H9 (cell line): ENCODE results near the gene WIF1. TPM values are rescaled to one million over a fixed set of nuclear protein-coding genes. Genes with fewer than 3 reads are reported as not detected.

ENCODE experiments used
- DNase-seq: peaks from one replicate; pipeline ENCODE4 v3.0.0-alpha.2; 2017
- H2AFZ ChIP-seq: one replicate; pipeline ENCODE4 v1.6.1; 2013; ENCODE audit warnings: mild to moderate bottlenecking, low read length, control low read depth, moderate library complexity
- H2AK5ac ChIP-seq: 2 replicates; pipeline ENCODE4 v1.6.1; 2013; ENCODE audit warnings: low read length, control low read depth, mixed read lengths; ENCODE audit not compliant: insufficient read length
- H2BK120ac ChIP-seq: one replicate; pipeline ENCODE4 v1.6.1; 2013; ENCODE audit warnings: low read depth, mild to moderate bottlenecking, low read length, control low read depth, inconsistent platforms; ENCODE audit not compliant: poor library complexity, severe bottlenecking
- H2BK12ac ChIP-seq: 2 replicates; pipeline ENCODE4 v1.6.1; 2013; ENCODE audit warnings: low read length, control low read depth, mixed read lengths, low read depth; ENCODE audit not compliant: insufficient read length
- H2BK15ac ChIP-seq: 2 replicates; pipeline ENCODE4 v1.6.1; 2013; ENCODE audit warnings: low read depth, low read length, control low read depth
- H2BK20ac ChIP-seq: one replicate; pipeline ENCODE4 v1.6.1; 2013; ENCODE audit warnings: low read depth, mild to moderate bottlenecking, low read length, control low read depth, inconsistent platforms; ENCODE audit not compliant: poor library complexity, severe bottlenecking
- H2BK5ac ChIP-seq: 2 replicates; pipeline ENCODE4 v1.6.1; 2013; ENCODE audit warnings: low read length, control low read depth, mixed read lengths; ENCODE audit not compliant: insufficient read length
- H3K14ac ChIP-seq: 2 replicates; pipeline ENCODE4 v1.6.1; 2013; ENCODE audit warnings: low read length, control low read depth; ENCODE audit not compliant: insufficient read depth
- H3K18ac ChIP-seq: 2 replicates; pipeline ENCODE4 v1.6.1; 2013; ENCODE audit warnings: low read depth, mild to moderate bottlenecking, mixed read lengths, low read length, control low read depth; ENCODE audit not compliant: insufficient read length
- H3K23ac ChIP-seq: 2 replicates; pipeline ENCODE4 v1.6.1; 2013; ENCODE audit warnings: low read length, control low read depth, mixed read lengths, low read depth; ENCODE audit not compliant: insufficient read length
- H3K23me2 ChIP-seq: 2 replicates; pipeline ENCODE4 v1.6.1; 2013; ENCODE audit warnings: low read depth, mild to moderate bottlenecking, mixed read lengths, low read length, control low read depth; ENCODE audit not compliant: insufficient read length, poor library complexity, severe bottlenecking
- H3K27ac ChIP-seq: 2 replicates; pipeline ENCODE4 v1.5.1; 2013; ENCODE audit warnings: low read length, control low read depth, mixed read lengths, low read depth; ENCODE audit not compliant: insufficient read length
- H3K27me3 ChIP-seq: 2 replicates; pipeline ENCODE4 v1.6.1; 2013; ENCODE audit warnings: low read length, control low read depth, inconsistent platforms; ENCODE audit not compliant: insufficient read depth
- H3K4ac ChIP-seq: 2 replicates; pipeline ENCODE4 v1.6.1; 2013; ENCODE audit warnings: low read depth, mild to moderate bottlenecking, control low read depth, inconsistent platforms, low read length, moderate library complexity
- H3K4me1 ChIP-seq: 2 replicates; pipeline ENCODE4 v1.6.1; 2013; ENCODE audit warnings: low read length, control low read depth, inconsistent platforms; ENCODE audit not compliant: insufficient read depth
- H3K4me2 ChIP-seq: 2 replicates; pipeline ENCODE4 v1.6.1; 2013; ENCODE audit warnings: low read length, control low read depth, mixed read lengths; ENCODE audit not compliant: insufficient read length, insufficient read depth
- H3K56ac ChIP-seq: 2 replicates; pipeline ENCODE4 v1.6.1; 2013; ENCODE audit warnings: low read depth, mild to moderate bottlenecking, mixed read lengths, low read length, control low read depth; ENCODE audit not compliant: insufficient read length
- H3K79me1 ChIP-seq: 2 replicates; pipeline ENCODE4 v1.6.1; 2013; ENCODE audit warnings: low read depth, mild to moderate bottlenecking, moderate library complexity, low read length, control low read depth, inconsistent platforms; ENCODE audit not compliant: insufficient read depth, poor library complexity, severe bottlenecking
- H3K79me2 ChIP-seq: 2 replicates; pipeline ENCODE4 v1.6.1; 2013; ENCODE audit warnings: low read length, control low read depth, inconsistent platforms; ENCODE audit not compliant: insufficient read depth
- H3K9ac ChIP-seq: 2 replicates; pipeline ENCODE4 v1.6.1; 2013; ENCODE audit warnings: low read length, control low read depth, mixed read lengths; ENCODE audit not compliant: insufficient read length; ENCODE audit errors: extremely low read depth
- H3K9me3 ChIP-seq: one replicate; pipeline ENCODE4 v1.6.1; 2013; ENCODE audit warnings: low read depth, low read length, inconsistent platforms; ENCODE audit not compliant: control insufficient read depth
- H3T11ph ChIP-seq: one replicate; pipeline ENCODE4 v1.6.1; 2013; ENCODE audit warnings: mild to moderate bottlenecking, low read length, control low read depth, inconsistent platforms
- H4K20me1 ChIP-seq: one replicate; pipeline ENCODE4 v1.6.1; 2013; ENCODE audit not compliant: control insufficient read depth, insufficient read length, insufficient read depth
- H4K5ac ChIP-seq: 2 replicates; pipeline ENCODE4 v1.6.1; 2013; ENCODE audit warnings: low read depth, mild to moderate bottlenecking, mixed read lengths, low read length, control low read depth; ENCODE audit not compliant: insufficient read length
- H4K8ac ChIP-seq: replicated peaks from 2 replicates; pipeline ENCODE4 v1.6.1; 2013; ENCODE audit warnings: low read length, control low read depth, mixed read lengths, low read depth; ENCODE audit not compliant: insufficient read length
- H4K91ac ChIP-seq: 2 replicates; pipeline ENCODE4 v1.6.1; 2013; ENCODE audit warnings: low read depth, mild to moderate bottlenecking, moderate library complexity, mixed read lengths, low read length, control low read depth; ENCODE audit not compliant: insufficient read length
- H3K27ac Mint-ChIP-seq, 3 experiments: 2 replicates in 2 of 3; 3 replicates in 1 of 3; pipeline ENCODE4 v1.8.0; 2020 to 2021; ENCODE audit warnings: mixed read lengths in 3 of 3, mild to moderate bottlenecking in 1 of 3, moderate library complexity in 1 of 3
- H3K27me3 Mint-ChIP-seq: 2 replicates; pipeline ENCODE4 v1.8.0; 2021; ENCODE audit warnings: low read depth, mild to moderate bottlenecking, moderate library complexity, mixed read lengths
- H3K36me3 Mint-ChIP-seq, 3 experiments: 2 replicates in 2 of 3; 3 replicates in 1 of 3; pipeline ENCODE4 v1.8.0; 2020 to 2021; ENCODE audit warnings: low read depth in 3 of 3, mixed read lengths in 3 of 3; ENCODE audit not compliant: insufficient read depth in 1 of 3
- H3K4me1 Mint-ChIP-seq, 2 experiments: 2 replicates each; pipeline ENCODE4 v1.8.0; 2020; ENCODE audit warnings: mixed read lengths in 2 of 2
- H3K4me3 Mint-ChIP-seq, 2 experiments: 2 replicates in 1 of 2; 3 replicates in 1 of 2; pipeline ENCODE4 v1.8.0; 2020 to 2021; ENCODE audit warnings: mild to moderate bottlenecking in 2 of 2, mixed read lengths in 2 of 2, moderate library complexity in 1 of 2
- H3K9me3 Mint-ChIP-seq, 2 experiments: 2 replicates in 1 of 2; 3 replicates in 1 of 2; pipeline ENCODE4 v1.8.0; 2020; ENCODE audit warnings: mild to moderate bottlenecking in 2 of 2, mixed read lengths in 2 of 2, moderate library complexity in 1 of 2
- WGBS: extraction: QIAGEN DNeasy Blood & Tissue Kit; methylation state at CpG from one replicate; pipeline ENCODE4 v1.1.7; 2013; ENCODE audit warnings: missing lambda C conversion rate, low lambda C conversion rate, mixed read lengths; ENCODE audit not compliant: insufficient read length; ENCODE audit errors: extremely low coverage; 5-methylcytosine and 5-hydroxymethylcytosine counted together
- total RNA-seq: library from RNA; stranded (reverse); gene quantifications from 2 replicates; pipeline ENCODE4 v1.2.1, GENCODE V29; 2021
- TF ChIP-seq, protein P1 (sequence below): fragments of 200-600 bp; sonication (generic); conservative IDR thresholded peaks from 3 replicates; pipeline ENCODE4 v1.8.0; 2021; ENCODE audit warnings: antibody characterized with exemption, mild to moderate bottlenecking

The WIF1 gene
- total RNA-seq, 1 experiment from 2014 or later = 0.98 TPM

DNA sequence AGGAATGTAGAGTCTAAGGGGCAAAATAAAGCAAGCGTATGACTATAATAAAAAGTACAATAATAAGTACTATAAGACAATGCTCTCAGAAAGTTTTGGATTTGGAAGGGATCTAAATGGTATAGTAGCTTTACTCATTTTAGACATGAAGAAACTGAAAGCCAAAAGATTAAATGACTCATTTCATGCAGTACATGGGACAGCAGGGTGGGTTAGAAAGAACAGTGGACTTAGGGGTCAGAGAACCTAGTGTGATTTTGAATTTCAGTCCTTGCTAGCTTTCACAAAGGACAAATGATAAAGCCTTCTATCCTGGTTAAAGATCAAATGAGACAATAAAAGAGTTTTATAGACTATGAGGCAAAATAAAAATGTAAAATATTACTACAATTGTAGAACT is 41.5 kb upstream of the WIF1 start:
- no peak overlapping the region for H2AFZ ChIP-seq
- H3K27ac ChIP-seq = no peak overlapping the region
- H3K4me3 Mint-ChIP-seq = no peak overlapping the region
- H3K4me2 ChIP-seq = no peak overlapping the region
- no peak overlapping the region for H2BK15ac ChIP-seq
- no peak overlapping the region for H3K56ac ChIP-seq
- H2BK5ac ChIP-seq = no peak overlapping the region
- TF ChIP-seq, protein P1, sequence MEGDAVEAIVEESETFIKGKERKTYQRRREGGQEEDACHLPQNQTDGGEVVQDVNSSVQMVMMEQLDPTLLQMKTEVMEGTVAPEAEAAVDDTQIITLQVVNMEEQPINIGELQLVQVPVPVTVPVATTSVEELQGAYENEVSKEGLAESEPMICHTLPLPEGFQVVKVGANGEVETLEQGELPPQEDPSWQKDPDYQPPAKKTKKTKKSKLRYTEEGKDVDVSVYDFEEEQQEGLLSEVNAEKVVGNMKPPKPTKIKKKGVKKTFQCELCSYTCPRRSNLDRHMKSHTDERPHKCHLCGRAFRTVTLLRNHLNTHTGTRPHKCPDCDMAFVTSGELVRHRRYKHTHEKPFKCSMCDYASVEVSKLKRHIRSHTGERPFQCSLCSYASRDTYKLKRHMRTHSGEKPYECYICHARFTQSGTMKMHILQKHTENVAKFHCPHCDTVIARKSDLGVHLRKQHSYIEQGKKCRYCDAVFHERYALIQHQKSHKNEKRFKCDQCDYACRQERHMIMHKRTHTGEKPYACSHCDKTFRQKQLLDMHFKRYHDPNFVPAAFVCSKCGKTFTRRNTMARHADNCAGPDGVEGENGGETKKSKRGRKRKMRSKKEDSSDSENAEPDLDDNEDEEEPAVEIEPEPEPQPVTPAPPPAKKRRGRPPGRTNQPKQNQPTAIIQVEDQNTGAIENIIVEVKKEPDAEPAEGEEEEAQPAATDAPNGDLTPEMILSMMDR = no peak
- no peaks in the 10 kb centered on the region for H3K4me1 ChIP-seq
- no CpG with 5 or more reads among the region's 1 CpG for WGBS
- no peak overlapping the region for H2BK12ac ChIP-seq
- no peaks in the 10 kb centered on the region for H4K20me1 ChIP-seq
- no peak overlapping the region for H3T11ph ChIP-seq
- H4K91ac ChIP-seq = no peak overlapping the region
- no peak overlapping the region for H3K23ac ChIP-seq
- no peak overlapping the region for H3K27ac Mint-ChIP-seq
- H2BK20ac ChIP-seq = no peak overlapping the region
- no peaks in the 10 kb centered on the region for H3K4me1 Mint-ChIP-seq
- no peak overlapping the region for H3K14ac ChIP-seq
- no peak overlapping the region for H4K8ac ChIP-seq
- no peak overlapping the region for H3K9ac ChIP-seq
- H3K36me3 Mint-ChIP-seq = no peaks in the 10 kb centered on the region
- H3K79me2 ChIP-seq = no peaks in the 10 kb centered on the region
- H3K23me2 ChIP-seq = no peaks in the 10 kb centered on the region
- H3K9me3 ChIP-seq = no peaks in the 10 kb centered on the region
- H3K4ac ChIP-seq = no peak overlapping the region
- H4K5ac ChIP-seq = no peak overlapping the region
- H2AK5ac ChIP-seq = no peak overlapping the region
- H3K79me1 ChIP-seq = no peaks in the 10 kb centered on the region
- no peaks in the 10 kb centered on the region for H3K27me3 ChIP-seq
- no peak overlapping the region for H2BK120ac ChIP-seq
- no peak overlapping the region for H3K18ac ChIP-seq
- peaks cover 35% of the 10 kb centered on the region for H3K27me3 Mint-ChIP-seq
- H3K9me3 Mint-ChIP-seq = no peaks in the 10 kb centered on the region
- DNase-seq = no peak
